Stimulated activated CD8-positive, alpha-beta memory T cell treated with anti-CD3 and anti-CD28 coated beads, Interleukin-7, amount 100 ng/mL, for 24 hours (primary cell): ENCODE data around the gene DCN.

Experiments
- DNase-seq: peaks from one replicate; pipeline ENCODE4 v3.0.0-alpha.2; 2020; ENCODE audit warnings: low read depth

Gene DCN

GRCh38 chr12:91186156-91186555 is 3.5 kb upstream of the DCN start:
- DNase-seq, result no peak

- DNase-seq, result no peak
These were observed 2.8 kb upstream of the DCN start for GRCh38 chr12:91185421-91185820.

GRCh38 chr12:91183551-91183950 is 934 bp upstream of the DCN start:
- no peak for DNase-seq

GRCh38 chr12:91180582-91181395 is 1.8 kb downstream of the DCN start:
- DNase-seq, result no peak

GRCh38 chr12:91179966-91180561 is 2.6 kb downstream of the DCN start:
- DNase-seq, result no peak

- DNase-seq, result no peak
These were observed 3.3 kb downstream of the DCN start for GRCh38 chr12:91179315-91179714.

GRCh38 chr12:91178781-91179180 is 3.8 kb downstream of the DCN start:
- no peak for DNase-seq

GRCh38 chr12:91178139-91178561 is 4.5 kb downstream of the DCN start:
- no peak for DNase-seq

- DNase-seq, result no peak
These were observed 5.2 kb downstream of the DCN start for GRCh38 chr12:91177381-91177780.

- DNase-seq, result no peak
These were observed 5.7 kb downstream of the DCN start for GRCh38 chr12:91176915-91177314.

- no peak for DNase-seq
These were observed 6.3 kb downstream of the DCN start for GRCh38 chr12:91176358-91176757.

- no peak for DNase-seq
These were observed 9.5 kb downstream of the DCN start for GRCh38 chr12:91173124-91173523.

GRCh38 chr12:91172096-91172495 is 10.5 kb downstream of the DCN start:
- no peak for DNase-seq

- no peak for DNase-seq
These were observed 11.1 kb downstream of the DCN start for GRCh38 chr12:91171476-91171875.

- DNase-seq, result no peak
These were observed 19.5 kb downstream of the DCN start for GRCh38 chr12:91163116-91163515.

- DNase-seq, result no peak
These were observed 21.6 kb downstream of the DCN start for GRCh38 chr12:91161009-91161408.

GRCh38 chr12:91155990-91156389 is 26.6 kb downstream of the DCN start:
- DNase-seq, result no peak

GRCh38 chr12:91154131-91154530 is 28.5 kb downstream of the DCN start:
- no peak for DNase-seq

- DNase-seq, result no peak
These were observed 38.6 kb downstream of the DCN start for GRCh38 chr12:91144053-91144452.

- DNase-seq, result no peak
These were observed 39.4 kb downstream of the DCN start for GRCh38 chr12:91143206-91143605.

GRCh38 chr12:91142221-91142631 is 40.4 kb downstream of the DCN start:
- no peak for DNase-seq

GRCh38 chr12:91140026-91140931 is 42.3 kb downstream of the DCN start:
- DNase-seq, result no peak

- DNase-seq, result no peak
These were observed 43.3 kb downstream of the DCN start for GRCh38 chr12:91139286-91139685.
